Measurements from ENCODE around the gene NRG2. TPM values are rescaled to one million over a fixed set of nuclear protein-coding genes. Genes with fewer than 3 reads are reported as not detected.

The NRG2 gene
- total RNA-seq, 2 experiments from 2014 or later = 0.08 to 0.17 TPM

GRCh38 chr5:139947727-139948126 is 95.4 kb downstream of the NRG2 start:
- Histone ChIP-seq H3K9me3 (ENCODE audit: control insufficient read depth in 1 of 2, insufficient read depth in 1 of 2, low read length in 2 of 2) (peaks cover 2 to 4% of the 10 kb centered on the region in 2 experiments), H3K27me3 (ENCODE audit: control insufficient read depth in 1 of 2, insufficient read depth in 2 of 2, low read length in 2 of 2) (peaks cover 12 to 18% of the 10 kb centered on the region in 2 experiments), H3K27ac (ENCODE audit: low read depth in 1 of 2, low read length in 2 of 2) (no peak overlapping the region), H3K36me3 (ENCODE audit: insufficient read depth, low read length) (no peaks in the 10 kb centered on the region), H3K4me3 (ENCODE audit: low read length) (no peak overlapping the region), H3K4me1 (ENCODE audit: insufficient read depth, low read length) (no peaks in the 10 kb centered on the region)
- Mint-ChIP-seq H3K9me3 (no peaks in the 10 kb centered on the region), H3K4me3 (no peak overlapping the region), H3K4me1 (ENCODE audit: low read depth) (no peaks in the 10 kb centered on the region), H3K27me3 (peaks cover 66% of the 10 kb centered on the region), H3K36me3 (ENCODE audit: low read depth) (no peaks in the 10 kb centered on the region), H3K27ac (no peak overlapping the region)
- ATAC-seq (ENCODE audit: poor library complexity) = no peak
- POLR2A ChIA-PET = no interaction called here
- DNase-seq = no peak
- CTCF ChIA-PET = no interaction called here
- TF ChIP-seq CTCF (IDR thresholded peaks at IDR 0.05) = no peak
- intact Hi-C loops (cut with DNase I, micrococcal nuclease) = no loop called here

DNA sequence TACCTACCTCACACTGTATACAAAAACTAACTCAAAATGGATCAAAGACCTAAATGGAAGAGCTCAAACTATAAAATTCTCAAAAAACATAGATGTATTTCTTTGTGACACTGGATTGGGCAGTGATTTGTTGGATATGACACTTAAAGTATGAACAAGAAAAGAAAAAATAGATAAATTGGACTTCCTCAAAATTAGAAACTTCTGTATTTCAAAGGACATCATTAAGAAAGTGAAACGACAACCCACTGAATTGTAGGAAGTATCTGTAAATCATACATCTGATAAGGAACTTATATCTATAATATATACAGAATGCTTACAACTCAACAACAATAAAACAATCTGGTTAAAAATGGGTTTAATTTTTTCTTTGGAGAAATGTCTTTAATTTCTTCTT is 96.7 kb downstream of the NRG2 start:
- Mint-ChIP-seq H3K4me1 (ENCODE audit: low read depth) (no peaks in the 10 kb centered on the region), H3K27me3 (peaks cover 66% of the 10 kb centered on the region), H3K4me3 (no peak overlapping the region), H3K27ac (no peak overlapping the region), H3K36me3 (ENCODE audit: low read depth) (no peaks in the 10 kb centered on the region), H3K9me3 (no peaks in the 10 kb centered on the region)
- DNase-seq = no peak
- no peak for ATAC-seq (ENCODE audit: poor library complexity)
- ChIA-PET POLR2A (no interaction called here), CTCF (no interaction called here)
- no peak for TF ChIP-seq CTCF (IDR thresholded peaks at IDR 0.05)
- intact Hi-C loops (cut with DNase I, micrococcal nuclease) = no loop called here
- Histone ChIP-seq H3K27me3 (ENCODE audit: control insufficient read depth in 1 of 2, insufficient read depth in 2 of 2, low read length in 2 of 2) (peaks cover 12 to 18% of the 10 kb centered on the region in 2 experiments), H3K27ac (ENCODE audit: low read depth in 1 of 2, low read length in 2 of 2) (no peak overlapping the region), H3K9me3 (ENCODE audit: control insufficient read depth in 1 of 2, insufficient read depth in 1 of 2, low read length in 2 of 2) (peaks cover 4 to 14% of the 10 kb centered on the region in 2 experiments), H3K4me3 (ENCODE audit: low read length) (no peak overlapping the region), H3K4me1 (ENCODE audit: insufficient read depth, low read length) (no peaks in the 10 kb centered on the region), H3K36me3 (ENCODE audit: insufficient read depth, low read length) (no peaks in the 10 kb centered on the region)

DNA sequence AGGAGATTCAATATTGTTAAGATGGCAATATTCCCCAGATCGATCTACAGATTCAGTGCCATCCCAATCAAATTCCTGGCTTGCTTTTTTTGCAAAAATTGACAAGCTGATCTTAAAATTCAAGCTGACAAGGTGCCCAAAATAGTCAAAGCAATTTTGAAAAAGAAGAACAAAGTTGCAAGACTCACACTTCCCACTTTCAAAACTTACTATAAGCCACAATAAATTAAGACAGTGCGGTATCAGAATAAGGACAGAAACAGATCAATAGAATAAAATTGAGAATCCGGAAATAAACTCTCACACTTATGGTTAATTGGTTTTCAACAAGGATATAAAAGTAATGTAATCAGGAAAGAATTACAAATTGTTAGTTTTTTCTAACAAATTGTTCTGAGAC is 97.1 kb downstream of the NRG2 start:
- POLR2A ChIA-PET = no interaction called here
- peaks cover 66% of the 10 kb centered on the region for H3K27me3 Mint-ChIP-seq

More for the DNA sequence above, 97.1 kb downstream of the NRG2 start:
- Mint-ChIP-seq H3K36me3 (ENCODE audit: low read depth) (no peaks in the 10 kb centered on the region), H3K27ac (no peak overlapping the region), H3K9me3 (no peaks in the 10 kb centered on the region), H3K4me1 (ENCODE audit: low read depth) (no peaks in the 10 kb centered on the region), H3K4me3 (no peak overlapping the region)
- DNase-seq (no peak), ATAC-seq (ENCODE audit: poor library complexity) (no peak)
- no peaks in the 10 kb centered on the region for H3K36me3 ChIP-seq (ENCODE audit: insufficient read depth, low read length)
- H3K27me3 ChIP-seq (ENCODE audit: control insufficient read depth in 1 of 2, insufficient read depth in 2 of 2, low read length in 2 of 2) = peaks cover 8 to 18% of the 10 kb centered on the region in 2 experiments
- H3K9me3 ChIP-seq (ENCODE audit: control insufficient read depth in 1 of 2, insufficient read depth in 1 of 2, low read length in 2 of 2) = peaks cover 4 to 14% of the 10 kb centered on the region in 2 experiments
- intact Hi-C loops (cut with DNase I, micrococcal nuclease) = no loop called here
- no peak overlapping the region for H3K4me3 ChIP-seq (ENCODE audit: low read length)
- CTCF ChIA-PET = no interaction called here
- H3K27ac ChIP-seq (ENCODE audit: low read depth in 1 of 2, low read length in 2 of 2) = no peak overlapping the region
- H3K4me1 ChIP-seq (ENCODE audit: insufficient read depth, low read length) = no peaks in the 10 kb centered on the region
- no peak for TF ChIP-seq CTCF (IDR thresholded peaks at IDR 0.05)
